A673 (cell line): ENCODE data around the gene FOXK1.

Experiments
- CTCF ChIP-seq: fragments of 300-800, 200-600 bp; sonication (generic); conservative IDR thresholded peaks from 2 replicates; pipeline ENCODE4 v1.5.1; 2017; ENCODE audit warnings: low read depth, mild to moderate bottlenecking, antibody characterized with exemption, low read length, moderate library complexity, mixed read lengths
- EZH2 ChIP-seq: fragments of 200-600 bp; sonication (generic); IDR thresholded peaks from 2 replicates; pipeline ENCODE4 v1.6.1; 2017; ENCODE audit warnings: borderline replicate concordance, low read depth, mild to moderate bottlenecking, mixed read lengths, antibody characterized with exemption, low read length; ENCODE audit not compliant: poor library complexity, severe bottlenecking

GRCh38 chr7:4681886-4682620 lies at the start of gene FOXK1:
- no peak for TF ChIP-seq CTCF
- no peak for TF ChIP-seq EZH2
